ENCODE results near the gene DSG4.

Gene DSG4

GRCh38 chr18:31407649-31408048 lies 31.1 kb downstream of the DSG4 start:
- 94% methylated on average over 3 of the region's 3 CpGs for WGBS

GRCh38 chr18:31409276-31409675 lies 32.7 kb downstream of the DSG4 start:
- no peak overlapping the region for H4K91ac ChIP-seq (ENCODE audit: low read length)
- no peaks in the 10 kb centered on the region for H3K36me3 ChIP-seq (ENCODE audit: control insufficient read depth in 1 of 2, insufficient read depth in 2 of 2, low read depth in 1 of 2, low read length in 2 of 2)
- 51% methylated on average over 3 of the region's 4 CpGs for WGBS
- H3K4ac ChIP-seq (ENCODE audit: low read depth in 1 of 2, low read length in 2 of 2), result no peak overlapping the region
- H4K8ac ChIP-seq (ENCODE audit: low read length), result no peak overlapping the region
- H2BK120ac ChIP-seq (ENCODE audit: low read depth, low read length), result no peak overlapping the region
- H2BK15ac ChIP-seq (ENCODE audit: low read depth, poor library complexity, severe bottlenecking), result peak overlapping the region; percentile 36
- H3K4me2 ChIP-seq (ENCODE audit: low read length, poor library complexity, severe bottlenecking), result no peak overlapping the region
- no peak overlapping the region for H2AK5ac ChIP-seq (ENCODE audit: low read length, severe bottlenecking)
- DNase-seq, result peak; percentile 20
- no peak overlapping the region for H2BK5ac ChIP-seq (ENCODE audit: low read depth, low read length, poor library complexity, severe bottlenecking)
- no peaks in the 10 kb centered on the region for H3K9me3 ChIP-seq (ENCODE audit: control insufficient read depth, low read length)
- H3K9ac ChIP-seq (ENCODE audit: low read length), result no peak overlapping the region
- no peak overlapping the region for H2BK12ac ChIP-seq (ENCODE audit: low read length in 2 of 2)
- no peak overlapping the region for H3K23ac ChIP-seq (ENCODE audit: low read length in 2 of 2)
- H3K14ac ChIP-seq (ENCODE audit: low read length in 2 of 2), result no peak overlapping the region
- no peak overlapping the region for H3K18ac ChIP-seq (ENCODE audit: low read depth in 1 of 2, low read length in 2 of 2)
- no peak overlapping the region for H2AFZ ChIP-seq (ENCODE audit: low read depth, low read length)
- peaks cover 0 to 5% of the 10 kb centered on the region in 2 experiments for H3K27me3 ChIP-seq (ENCODE audit: control insufficient read depth in 1 of 2, insufficient read depth in 1 of 2, low read length in 2 of 2)
- H3K27ac ChIP-seq (ENCODE audit: low read length, poor library complexity, severe bottlenecking), result no peak overlapping the region
- no peaks in the 10 kb centered on the region for H3K79me1 ChIP-seq (replicated peaks; ENCODE audit: low read length, poor library complexity, severe bottlenecking)
- no peaks in the 10 kb centered on the region for H3K4me1 ChIP-seq (ENCODE audit: control insufficient read depth, insufficient read depth, low read depth, low read length)
- H3K4me3 ChIP-seq (ENCODE audit: insufficient read depth in 1 of 2, low read depth in 1 of 2, low read length in 2 of 2), result no peak overlapping the region

More at GRCh38 chr18:31407649-31408048, 31.1 kb downstream of the DSG4 start:
- no peak overlapping the region for H3K14ac ChIP-seq (ENCODE audit: low read length in 2 of 2)
- no peak overlapping the region for H3K18ac ChIP-seq (ENCODE audit: low read depth in 1 of 2, low read length in 2 of 2)
- H3K4ac ChIP-seq (ENCODE audit: low read depth in 1 of 2, low read length in 2 of 2), result no peak overlapping the region
- no peak for DNase-seq
- H2BK12ac ChIP-seq (ENCODE audit: low read length in 2 of 2), result no peak overlapping the region
- H3K9ac ChIP-seq (ENCODE audit: low read length), result no peak overlapping the region
- peaks cover 0 to 11% of the 10 kb centered on the region in 2 experiments for H3K27me3 ChIP-seq (ENCODE audit: control insufficient read depth in 1 of 2, insufficient read depth in 1 of 2, low read length in 2 of 2)
- no peaks in the 10 kb centered on the region for H3K9me3 ChIP-seq (ENCODE audit: control insufficient read depth, low read length)
- H2BK5ac ChIP-seq (ENCODE audit: low read depth, low read length, poor library complexity, severe bottlenecking), result no peak overlapping the region
- H4K91ac ChIP-seq (ENCODE audit: low read length), result no peak overlapping the region
- no peak overlapping the region for H3K27ac ChIP-seq (ENCODE audit: low read length, poor library complexity, severe bottlenecking)
- no peak overlapping the region for H2BK120ac ChIP-seq (ENCODE audit: low read depth, low read length)
- H3K4me2 ChIP-seq (ENCODE audit: low read length, poor library complexity, severe bottlenecking), result no peak overlapping the region
- no peak overlapping the region for H3K23ac ChIP-seq (ENCODE audit: low read length in 2 of 2)
- no peak overlapping the region for H2AK5ac ChIP-seq (ENCODE audit: low read length, severe bottlenecking)
- H3K36me3 ChIP-seq (ENCODE audit: control insufficient read depth in 1 of 2, insufficient read depth in 2 of 2, low read depth in 1 of 2, low read length in 2 of 2), result no peaks in the 10 kb centered on the region
- no peak overlapping the region for H2BK15ac ChIP-seq (ENCODE audit: low read depth, poor library complexity, severe bottlenecking)
- H3K4me3 ChIP-seq (ENCODE audit: insufficient read depth in 1 of 2, low read depth in 1 of 2, low read length in 2 of 2), result no peak overlapping the region
- H4K8ac ChIP-seq (ENCODE audit: low read length), result no peak overlapping the region
- no peak overlapping the region for H2AFZ ChIP-seq (ENCODE audit: low read depth, low read length)
- H3K4me1 ChIP-seq (ENCODE audit: control insufficient read depth, insufficient read depth, low read depth, low read length), result no peaks in the 10 kb centered on the region
- H3K79me1 ChIP-seq (replicated peaks; ENCODE audit: low read length, poor library complexity, severe bottlenecking), result no peaks in the 10 kb centered on the region

DNA sequence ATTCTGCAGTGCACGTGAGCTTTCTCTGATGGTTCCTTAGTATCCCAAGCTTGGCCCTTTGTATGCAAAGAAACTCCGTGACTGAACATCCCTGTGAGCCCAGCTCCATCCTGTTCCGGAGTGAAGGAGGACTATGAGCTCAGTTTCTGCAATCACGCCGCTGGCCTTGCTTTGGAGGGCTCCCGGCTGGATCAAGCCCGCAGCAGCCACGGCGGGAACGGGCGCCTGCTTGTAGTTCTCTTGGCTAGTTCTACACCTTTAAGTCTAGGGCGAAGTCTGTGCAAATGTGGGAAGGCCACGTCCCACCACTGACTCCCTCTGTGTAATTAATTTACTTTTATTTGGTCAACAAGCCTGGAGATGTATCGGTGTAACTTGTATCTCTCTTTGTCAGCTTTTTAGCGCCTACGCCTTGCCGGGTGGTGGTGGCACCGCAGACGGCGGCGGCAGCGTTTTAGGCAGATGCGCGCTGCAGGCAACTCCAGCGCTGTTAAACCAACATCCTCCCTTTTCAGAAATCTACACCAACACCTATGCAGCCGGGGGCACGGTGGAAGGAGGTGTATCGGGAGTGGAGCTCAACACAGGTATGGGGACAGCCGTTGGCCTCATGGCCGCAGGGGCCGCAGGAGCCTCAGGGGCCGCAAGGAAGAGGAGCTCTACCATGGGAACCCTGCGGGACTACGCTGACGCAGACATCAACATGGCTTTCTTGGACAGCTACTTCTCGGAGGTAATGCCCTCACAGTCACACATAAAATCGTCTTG lies 34.3 kb downstream of the DSG4 start:
- no peak overlapping the region for H3K4me2 ChIP-seq (ENCODE audit: low read length, poor library complexity, severe bottlenecking)
- WGBS, result 97% methylated on average over 29 of the region's 37 CpGs
- H4K8ac ChIP-seq (ENCODE audit: low read length), result no peak overlapping the region
- no peak overlapping the region for H2AFZ ChIP-seq (ENCODE audit: low read depth, low read length)
- H2BK120ac ChIP-seq (ENCODE audit: low read depth, low read length), result no peak overlapping the region
- no peaks in the 10 kb centered on the region for H3K36me3 ChIP-seq (ENCODE audit: control insufficient read depth in 1 of 2, insufficient read depth in 2 of 2, low read depth in 1 of 2, low read length in 2 of 2)
- H3K4ac ChIP-seq (ENCODE audit: low read depth in 1 of 2, low read length in 2 of 2), result no peak overlapping the region
- H3K27ac ChIP-seq (ENCODE audit: low read length, poor library complexity, severe bottlenecking), result no peak overlapping the region
- H2BK12ac ChIP-seq (ENCODE audit: low read length in 2 of 2), result no peak overlapping the region
- H4K91ac ChIP-seq (ENCODE audit: low read length), result no peak overlapping the region
- H2BK15ac ChIP-seq (ENCODE audit: low read depth, poor library complexity, severe bottlenecking), result no peak overlapping the region
- no peak for DNase-seq
- no peak overlapping the region for H3K14ac ChIP-seq (ENCODE audit: low read length in 2 of 2)
- no peak overlapping the region for H3K4me3 ChIP-seq (ENCODE audit: insufficient read depth in 1 of 2, low read depth in 1 of 2, low read length in 2 of 2)
- H2AK5ac ChIP-seq (ENCODE audit: low read length, severe bottlenecking), result no peak overlapping the region
- H3K23ac ChIP-seq (ENCODE audit: low read length in 2 of 2), result no peak overlapping the region
- H3K18ac ChIP-seq (ENCODE audit: low read depth in 1 of 2, low read length in 2 of 2), result no peak overlapping the region
- no peaks in the 10 kb centered on the region for H3K9me3 ChIP-seq (ENCODE audit: control insufficient read depth, low read length)
- no peak overlapping the region for H2BK5ac ChIP-seq (ENCODE audit: low read depth, low read length, poor library complexity, severe bottlenecking)
- H3K9ac ChIP-seq (ENCODE audit: low read length), result no peak overlapping the region
- no peaks in the 10 kb centered on the region for H3K4me1 ChIP-seq (ENCODE audit: control insufficient read depth, insufficient read depth, low read depth, low read length)
- H3K79me1 ChIP-seq (replicated peaks; ENCODE audit: low read length, poor library complexity, severe bottlenecking), result no peaks in the 10 kb centered on the region
- H3K27me3 ChIP-seq (ENCODE audit: control insufficient read depth in 1 of 2, insufficient read depth in 1 of 2, low read length in 2 of 2), result peaks cover 0 to 5% of the 10 kb centered on the region in 2 experiments

GRCh38 chr18:31413137-31413536 lies 36.6 kb downstream of the DSG4 start:
- Histone ChIP-seq H3K14ac (ENCODE audit: low read length in 2 of 2) (no peak overlapping the region), H2BK120ac (ENCODE audit: low read depth, low read length) (no peak overlapping the region), H3K4me2 (ENCODE audit: low read length, poor library complexity, severe bottlenecking) (no peak overlapping the region), H3K36me3 (ENCODE audit: control insufficient read depth in 1 of 2, insufficient read depth in 2 of 2, low read depth in 1 of 2, low read length in 2 of 2) (no peaks in the 10 kb centered on the region), H3K23ac (ENCODE audit: low read length in 2 of 2) (no peak overlapping the region), H3K9me3 (ENCODE audit: control insufficient read depth, low read length) (no peaks in the 10 kb centered on the region), H3K27me3 (ENCODE audit: control insufficient read depth in 1 of 2, insufficient read depth in 1 of 2, low read length in 2 of 2) (peaks cover 0 to 5% of the 10 kb centered on the region in 2 experiments), H3K79me1 (replicated peaks; ENCODE audit: low read length, poor library complexity, severe bottlenecking) (no peaks in the 10 kb centered on the region), H3K4me3 (ENCODE audit: insufficient read depth in 1 of 2, low read depth in 1 of 2, low read length in 2 of 2) (no peak overlapping the region), H2BK5ac (ENCODE audit: low read depth, low read length, poor library complexity, severe bottlenecking) (no peak overlapping the region), H3K4me1 (ENCODE audit: control insufficient read depth, insufficient read depth, low read depth, low read length) (no peaks in the 10 kb centered on the region), H3K27ac (ENCODE audit: low read length, poor library complexity, severe bottlenecking) (no peak overlapping the region), H4K8ac (ENCODE audit: low read length) (no peak overlapping the region), H2BK12ac (ENCODE audit: low read length in 2 of 2) (no peak overlapping the region), H3K18ac (ENCODE audit: low read depth in 1 of 2, low read length in 2 of 2) (no peak overlapping the region), H2AK5ac (ENCODE audit: low read length, severe bottlenecking) (no peak overlapping the region), H2BK15ac (ENCODE audit: low read depth, poor library complexity, severe bottlenecking) (no peak overlapping the region), H4K91ac (ENCODE audit: low read length) (no peak overlapping the region), H3K9ac (ENCODE audit: low read length) (no peak overlapping the region), H3K4ac (ENCODE audit: low read depth in 1 of 2, low read length in 2 of 2) (no peak overlapping the region), H2AFZ (ENCODE audit: low read depth, low read length) (no peak overlapping the region)
- 93% methylated on average over 6 of the region's 6 CpGs for WGBS
- DNase-seq, result no peak
